ENCODE measurements around the gene ANKRD11. TPM values are rescaled to one million over a fixed set of nuclear protein-coding genes. Genes with fewer than 3 reads are reported as not detected.

ANKRD11 gene
- total RNA-seq, 1 experiment from 2014 or later: 266 TPM

- H3K9ac ChIP-seq (ENCODE audit: low read length): peak overlapping the region; percentile 55
- no TSS peak for BruUV-seq (replicated peaks)
- H3K79me2 ChIP-seq (ENCODE audit: insufficient read depth, low read length): peaks cover 99% of the 10 kb centered on the region
- ChIA-PET POLR2A (no interaction called here), RAD21 (ENCODE audit: low non-redundant PET in 1 of 2, low total read pairs in 2 of 2, uncharacterized antibody in 2 of 2, unreplicated experiment in 2 of 2) (interaction anchor here in 1 of 2 experiments (0.6 kb wide), 1 partner anchor 178 kb away, joined by 3 read pairs; no protein-coding TSS in a partner anchor), CTCF (no interaction called here)
- ATAC-seq: no peak
- H3K36me3 ChIP-seq (ENCODE audit: control insufficient read depth in 1 of 2, insufficient read depth in 2 of 2, low read length in 2 of 2): peaks cover 0 to 9% of the 10 kb centered on the region in 2 experiments; a peak in 1 of 4 replicates
- H4K20me1 ChIP-seq (ENCODE audit: insufficient read depth): no peaks in the 10 kb centered on the region
- H3K9me2 ChIP-seq (ENCODE audit: insufficient read depth): no peaks in the 10 kb centered on the region
- H3K4me2 ChIP-seq (ENCODE audit: low read length): peak overlapping the region; percentile 89
- no peak overlapping the region for H2AFZ ChIP-seq (ENCODE audit: low read depth, low read length, poor library complexity, severe bottlenecking)
- no peak for DNase-seq (ENCODE audit: low read depth, low spot score)
- H3K4me3 ChIP-seq (replicated peaks in 1 of 2; ENCODE audit: low read depth in 1 of 2, low read length in 2 of 2): no peak overlapping the region
- peak overlapping the region; percentile 80 for H3K27ac ChIP-seq (ENCODE audit: low read depth, low read length)
- H3K4me1 ChIP-seq (ENCODE audit: control insufficient read depth in 1 of 2, insufficient read depth in 2 of 2, low read length in 2 of 2): peaks cover 98 to 100% of the 10 kb centered on the region in 2 experiments
- H3K9me3 ChIP-seq (ENCODE audit: control insufficient read depth in 1 of 2, insufficient read depth in 1 of 2, low read depth in 1 of 2, low read length in 2 of 2): no peaks in the 10 kb centered on the region
- intact Hi-C loops (cut with micrococcal nuclease): loop anchor here (10.0 kb wide), 1 partner anchor 82 kb away; no protein-coding TSS in a partner anchor
- no peaks in the 10 kb centered on the region for H3K27me3 ChIP-seq (ENCODE audit: insufficient read depth, low read length)
- TF ChIP-seq EZH2phosphoT487 (IDR thresholded peaks at IDR 0.05; ENCODE audit: borderline replicate concordance): no peak
- TF ChIP-seq ZFX (IDR thresholded peaks at IDR 0.05): no peak
- no peak for TF ChIP-seq CEBPB (IDR thresholded peaks at IDR 0.05; ENCODE audit: low read depth)
- no peak for TF ChIP-seq POLR2A (IDR thresholded peaks at IDR 0.05; ENCODE audit: borderline replicate concordance, extremely low read depth, insufficient read depth, insufficient read length)
- no peak for TF ChIP-seq SIN3A (IDR thresholded peaks at IDR 0.05; ENCODE audit: low read depth)
- TF ChIP-seq TCF7L2 (IDR thresholded peaks at IDR 0.05; ENCODE audit: borderline replicate concordance, extremely low read depth, insufficient read depth, insufficient read length): no peak
- no peak for TF ChIP-seq YY1 (IDR thresholded peaks at IDR 0.05; ENCODE audit: extremely low read depth, insufficient replicate concordance, low read depth, low read length)
- TF ChIP-seq, protein P1, sequence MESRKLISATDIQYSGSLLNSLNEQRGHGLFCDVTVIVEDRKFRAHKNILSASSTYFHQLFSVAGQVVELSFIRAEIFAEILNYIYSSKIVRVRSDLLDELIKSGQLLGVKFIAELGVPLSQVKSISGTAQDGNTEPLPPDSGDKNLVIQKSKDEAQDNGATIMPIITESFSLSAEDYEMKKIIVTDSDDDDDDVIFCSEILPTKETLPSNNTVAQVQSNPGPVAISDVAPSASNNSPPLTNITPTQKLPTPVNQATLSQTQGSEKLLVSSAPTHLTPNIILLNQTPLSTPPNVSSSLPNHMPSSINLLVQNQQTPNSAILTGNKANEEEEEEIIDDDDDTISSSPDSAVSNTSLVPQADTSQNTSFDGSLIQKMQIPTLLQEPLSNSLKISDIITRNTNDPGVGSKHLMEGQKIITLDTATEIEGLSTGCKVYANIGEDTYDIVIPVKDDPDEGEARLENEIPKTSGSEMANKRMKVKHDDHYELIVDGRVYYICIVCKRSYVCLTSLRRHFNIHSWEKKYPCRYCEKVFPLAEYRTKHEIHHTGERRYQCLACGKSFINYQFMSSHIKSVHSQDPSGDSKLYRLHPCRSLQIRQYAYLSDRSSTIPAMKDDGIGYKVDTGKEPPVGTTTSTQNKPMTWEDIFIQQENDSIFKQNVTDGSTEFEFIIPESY (IDR thresholded peaks at IDR 0.05; ENCODE audit: extremely low read depth, insufficient replicate concordance, low read length): no peak
- no peak for TF ChIP-seq SRF (IDR thresholded peaks at IDR 0.05; ENCODE audit: low read depth)
- no peak for TF ChIP-seq CBX3 (IDR thresholded peaks at IDR 0.05; ENCODE audit: low read depth)
- no peak for TF ChIP-seq JUND (IDR thresholded peaks at IDR 0.05)
- TF ChIP-seq RAD21 (IDR thresholded peaks at IDR 0.05; ENCODE audit: low read depth): no peak
- no peak for TF ChIP-seq POLR2AphosphoS5 (IDR thresholded peaks at IDR 0.05; ENCODE audit: low read depth, low read length)
These were observed 163.6 kb downstream of the ANKRD11 start for GRCh38 chr16:89326721-89327120.

All from HCT116 (cell line).